ENCODE measurements around the gene SNAP91. TPM values are rescaled to one million over a fixed set of nuclear protein-coding genes. Genes with fewer than 3 reads are reported as not detected.

Gene SNAP91
- total RNA-seq, 2 experiments from 2014 or later: not detected

GRCh38 chr6:83536034-83536646, 172.8 kb downstream of the SNAP91 start:
- H3K27me3 Mint-ChIP-seq: peaks cover 2% of the 10 kb centered on the region

DNA sequence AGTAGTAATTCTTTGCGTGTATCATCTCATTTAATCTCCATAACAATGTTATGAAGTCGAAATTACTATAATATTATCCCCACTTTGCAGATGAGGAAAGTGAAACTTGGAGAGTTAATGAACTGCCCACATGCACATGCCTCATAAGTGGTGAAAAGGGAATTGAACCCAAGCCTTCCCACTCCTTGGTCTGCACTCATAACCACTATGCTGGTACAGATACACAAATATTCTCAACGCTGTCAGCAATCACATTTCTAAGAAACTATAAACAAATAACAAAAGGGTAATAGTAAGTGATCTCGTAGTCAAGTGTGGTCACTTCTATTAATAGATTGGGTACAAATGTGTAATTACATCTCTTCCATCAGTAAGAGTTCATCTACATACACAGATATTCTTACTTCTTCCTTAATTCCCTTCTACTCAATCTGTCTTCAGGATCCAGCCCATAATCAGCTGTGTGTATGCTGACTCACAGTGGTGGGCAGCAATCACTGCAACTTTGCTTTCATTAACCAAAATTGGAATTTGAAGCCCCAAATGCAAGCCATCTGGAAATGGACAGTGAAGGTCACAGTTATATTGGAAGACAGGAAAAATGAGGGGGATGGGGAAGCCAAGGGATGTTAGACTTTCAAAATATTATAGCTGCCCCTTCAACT, 190.0 kb downstream of the SNAP91 start:
- H3K4me3 Mint-ChIP-seq: no peak overlapping the region
- POLR2A ChIA-PET: no interaction called here
- H3K27ac Mint-ChIP-seq: no peak overlapping the region
- H3K27me3 Mint-ChIP-seq: peaks cover 15% of the 10 kb centered on the region
- intact Hi-C loops (cut with micrococcal nuclease): loop anchor here (10.0 kb wide), 1 partner anchor 1244 kb away; no protein-coding TSS in a partner anchor
- DNase-seq: no peak
- H3K4me1 Mint-ChIP-seq (ENCODE audit: low read depth): no peaks in the 10 kb centered on the region
- CTCF ChIA-PET: interaction anchor here (1.1 to 4.0 kb wide), 3 partner anchors 17 to 452 kb away, joined by 4 to 13 read pairs (median 4); partner anchors contain the start of gene DOP1A
- no peaks in the 10 kb centered on the region for H3K9me3 Mint-ChIP-seq
- no peaks in the 10 kb centered on the region for H3K36me3 Mint-ChIP-seq

More at GRCh38 chr6:83536034-83536646, 172.8 kb downstream of the SNAP91 start:
- peak; percentile 56 for DNase-seq
- intact Hi-C loops (cut with micrococcal nuclease): no loop called here
- no peak overlapping the region for H3K27ac Mint-ChIP-seq
- H3K36me3 Mint-ChIP-seq: no peaks in the 10 kb centered on the region
- no peaks in the 10 kb centered on the region for H3K9me3 Mint-ChIP-seq
- no peak overlapping the region for H3K4me3 Mint-ChIP-seq
- H3K4me1 Mint-ChIP-seq (ENCODE audit: low read depth): no peaks in the 10 kb centered on the region
- ChIA-PET POLR2A (no interaction called here), CTCF (interaction anchor here (0.5 to 1.4 kb wide), 22 partner anchors 10 to 589 kb away, joined by 3 to 10 read pairs (median 4); partner anchors contain the start of genes DOP1A, PRSS35, RWDD2A and UBE3D)

GRCh38 chr6:83517500-83517899, 191.4 kb downstream of the SNAP91 start:
- intact Hi-C loops (cut with micrococcal nuclease): loop anchor here (10.0 kb wide), 1 partner anchor 1243 kb away; no protein-coding TSS in a partner anchor
- DNase-seq: no peak
- peaks cover 16% of the 10 kb centered on the region for H3K27me3 Mint-ChIP-seq
- CTCF ChIA-PET: interaction anchor here (4.0 kb wide), 1 partner anchor 295 kb away, joined by 13 read pairs; no protein-coding TSS in a partner anchor
- no peak overlapping the region for H3K4me3 Mint-ChIP-seq
- no peak overlapping the region for H3K27ac Mint-ChIP-seq
- POLR2A ChIA-PET: no interaction called here
- H3K4me1 Mint-ChIP-seq (ENCODE audit: low read depth): no peaks in the 10 kb centered on the region
- no peaks in the 10 kb centered on the region for H3K36me3 Mint-ChIP-seq
- H3K9me3 Mint-ChIP-seq: no peaks in the 10 kb centered on the region

- DNase-seq: peak; percentile 10
These were observed 193.9 kb downstream of the SNAP91 start for GRCh38 chr6:83514866-83515466.

GRCh38 chr6:83514466-83514865, 194.4 kb downstream of the SNAP91 start:
- no peaks in the 10 kb centered on the region for H3K36me3 Mint-ChIP-seq
- ChIA-PET POLR2A (no interaction called here), CTCF (interaction anchor here (1.1 to 7.3 kb wide), 10 partner anchors 10 to 448 kb away, joined by 3 to 174 read pairs (median 10); partner anchors contain the start of genes DOP1A and UBE3D)
- peaks cover 5% of the 10 kb centered on the region for H3K4me1 Mint-ChIP-seq (ENCODE audit: low read depth)
- H3K4me3 Mint-ChIP-seq: no peak overlapping the region
- H3K27me3 Mint-ChIP-seq: peaks cover 24% of the 10 kb centered on the region
- H3K9me3 Mint-ChIP-seq: no peaks in the 10 kb centered on the region
- intact Hi-C loops (cut with micrococcal nuclease): loop anchor here (1.0 to 10.0 kb wide), 3 partner anchors 96 to 1240 kb away; no protein-coding TSS in a partner anchor
- no peak for DNase-seq
- H3K27ac Mint-ChIP-seq: no peak overlapping the region

More at GRCh38 chr6:83514866-83515466, 193.9 kb downstream of the SNAP91 start:
- H3K27me3 Mint-ChIP-seq: peaks cover 27% of the 10 kb centered on the region
- no peak overlapping the region for H3K4me3 Mint-ChIP-seq
- H3K4me1 Mint-ChIP-seq (ENCODE audit: low read depth): peaks cover 5% of the 10 kb centered on the region
- CTCF ChIA-PET: interaction anchor here (0.6 to 7.3 kb wide), 14 partner anchors 9 to 448 kb away, joined by 3 to 174 read pairs (median 7); partner anchors contain the start of genes DOP1A and UBE3D
- H3K36me3 Mint-ChIP-seq: no peaks in the 10 kb centered on the region
- POLR2A ChIA-PET: no interaction called here
- H3K9me3 Mint-ChIP-seq: no peaks in the 10 kb centered on the region
- no peak overlapping the region for H3K27ac Mint-ChIP-seq
- intact Hi-C loops (cut with micrococcal nuclease): loop anchor here (1.0 to 10.0 kb wide), 4 partner anchors 97 to 1240 kb away; no protein-coding TSS in a partner anchor

GRCh38 chr6:83511901-83512681, 196.8 kb downstream of the SNAP91 start, which contains the start of gene PRSS35:
Gene PRSS35 (plus strand): TSS chr6:83512534. CDS start chr6:83523442, 10,908 bp downstream.
- no peak within 1 kb of the TSS for H3K27ac Mint-ChIP-seq
- peaks cover 5% of the 10 kb centered on the region for H3K4me1 Mint-ChIP-seq (ENCODE audit: low read depth)
- H3K36me3 Mint-ChIP-seq: no peaks in the 10 kb centered on the region
- POLR2A ChIA-PET: no interaction called here
- DNase-seq: peak; percentile 17
- H3K4me3 Mint-ChIP-seq: peak within 1 kb of the TSS; percentile 23
- CTCF ChIA-PET: interaction anchor here (0.5 to 7.3 kb wide), 9 partner anchors 7 to 445 kb away, joined by 3 to 174 read pairs (median 10); partner anchors contain the start of genes DOP1A and UBE3D
- no peaks in the 10 kb centered on the region for H3K9me3 Mint-ChIP-seq
- intact Hi-C loops (cut with micrococcal nuclease): loop anchor here (10.0 kb wide), 1 partner anchor 1237 kb away; no protein-coding TSS in a partner anchor
- peaks cover 24% of the 10 kb centered on the region for H3K27me3 Mint-ChIP-seq

- no peaks in the 10 kb centered on the region for H3K36me3 Mint-ChIP-seq
- H3K27me3 Mint-ChIP-seq: peaks cover 22% of the 10 kb centered on the region
- H3K4me1 Mint-ChIP-seq (ENCODE audit: low read depth): peaks cover 5% of the 10 kb centered on the region
- intact Hi-C loops (cut with micrococcal nuclease): loop anchor here (10.0 kb wide), 1 partner anchor 1236 kb away; no protein-coding TSS in a partner anchor
- H3K9me3 Mint-ChIP-seq: no peaks in the 10 kb centered on the region
- no peak overlapping the region for H3K27ac Mint-ChIP-seq
- POLR2A ChIA-PET: no interaction called here
- no peak overlapping the region for H3K4me3 Mint-ChIP-seq
- DNase-seq: no peak
- CTCF ChIA-PET: interaction anchor here (0.5 to 7.3 kb wide), 6 partner anchors 25 to 444 kb away, joined by 3 to 174 read pairs (median 8); partner anchors contain the start of genes DOP1A and UBE3D
These were observed 197.6 kb downstream of the SNAP91 start for GRCh38 chr6:83511266-83511665.

DNA sequence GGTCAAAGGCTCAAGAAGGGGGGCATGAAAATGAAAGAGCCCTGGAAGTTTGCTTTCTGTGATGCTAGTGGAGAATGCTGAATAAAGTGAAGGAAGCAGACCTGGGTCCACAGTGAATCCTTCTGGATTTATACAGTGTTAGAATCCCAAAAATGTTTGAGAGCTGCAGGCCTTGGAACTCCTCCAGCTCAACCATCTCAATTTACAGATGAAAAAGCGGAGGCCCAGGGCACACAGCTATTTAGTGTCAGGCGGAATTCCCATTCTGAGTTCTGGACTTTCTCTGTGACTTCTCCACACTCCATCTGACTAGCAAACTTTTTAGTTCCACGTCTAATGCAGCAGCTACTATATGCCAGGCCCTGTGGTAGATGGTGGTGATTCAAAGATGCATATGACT, 198.1 kb downstream of the SNAP91 start:
- no peaks in the 10 kb centered on the region for H3K9me3 Mint-ChIP-seq
- no peak for DNase-seq
- POLR2A ChIA-PET: no interaction called here
- no peaks in the 10 kb centered on the region for H3K36me3 Mint-ChIP-seq
- H3K4me1 Mint-ChIP-seq (ENCODE audit: low read depth): peaks cover 5% of the 10 kb centered on the region
- H3K27me3 Mint-ChIP-seq: peaks cover 22% of the 10 kb centered on the region
- CTCF ChIA-PET: interaction anchor here (0.9 to 7.3 kb wide), 3 partner anchors 59 to 444 kb away, joined by 5 to 174 read pairs (median 69); partner anchors contain the start of genes DOP1A and UBE3D
- intact Hi-C loops (cut with micrococcal nuclease): loop anchor here (10.0 kb wide), 1 partner anchor 1236 kb away; no protein-coding TSS in a partner anchor
- H3K4me3 Mint-ChIP-seq: no peak overlapping the region
- no peak overlapping the region for H3K27ac Mint-ChIP-seq

GRCh38 chr6:83509441-83509840, 199.5 kb downstream of the SNAP91 start:
- intact Hi-C loops (cut with micrococcal nuclease): no loop called here
- no peaks in the 10 kb centered on the region for H3K36me3 Mint-ChIP-seq
- no peak for DNase-seq
- peaks cover 5% of the 10 kb centered on the region for H3K4me1 Mint-ChIP-seq (ENCODE audit: low read depth)
- no peak overlapping the region for H3K4me3 Mint-ChIP-seq
- ChIA-PET CTCF (interaction anchor here (7.0 kb wide), 1 partner anchor 443 kb away, joined by 69 read pairs; the partner anchor contains the start of genes DOP1A and UBE3D), POLR2A (no interaction called here)
- no peak overlapping the region for H3K27ac Mint-ChIP-seq
- peaks cover 19% of the 10 kb centered on the region for H3K27me3 Mint-ChIP-seq
- H3K9me3 Mint-ChIP-seq: no peaks in the 10 kb centered on the region

- intact Hi-C loops (cut with micrococcal nuclease): no loop called here
- CTCF ChIA-PET: interaction anchor here (1.2 to 4.2 kb wide), 4 partner anchors 8 to 438 kb away, joined by 4 to 24 read pairs (median 12); partner anchors contain the start of genes DOP1A and PRSS35
- Mint-ChIP-seq H3K4me1 (ENCODE audit: low read depth) (no peaks in the 10 kb centered on the region), H3K27ac (no peak overlapping the region), H3K36me3 (no peaks in the 10 kb centered on the region), H3K27me3 (no peaks in the 10 kb centered on the region), H3K4me3 (no peak overlapping the region), H3K9me3 (peaks cover 7% of the 10 kb centered on the region)
- no peak for DNase-seq
- POLR2A ChIA-PET: no interaction called here
These were observed 203.5 kb downstream of the SNAP91 start for GRCh38 chr6:83505356-83505755.

Measured in activated CD4-positive, alpha-beta memory T cell treated with anti-CD3 and anti-CD28 coated beads for 36 hours (primary cell).